GM18519 (cell line): Measurements from ENCODE around the gene PMEPA1.

Experiments used
- ATAC-seq: cut with Tn5 transposase; IDR thresholded peaks from one replicate; pipeline ENCODE4 v1.9.1; 2021; ENCODE audit warnings: mild to moderate bottlenecking, moderate library complexity; ENCODE audit not compliant: unreplicated experiment, low FRiP score

The PMEPA1 gene

DNA sequence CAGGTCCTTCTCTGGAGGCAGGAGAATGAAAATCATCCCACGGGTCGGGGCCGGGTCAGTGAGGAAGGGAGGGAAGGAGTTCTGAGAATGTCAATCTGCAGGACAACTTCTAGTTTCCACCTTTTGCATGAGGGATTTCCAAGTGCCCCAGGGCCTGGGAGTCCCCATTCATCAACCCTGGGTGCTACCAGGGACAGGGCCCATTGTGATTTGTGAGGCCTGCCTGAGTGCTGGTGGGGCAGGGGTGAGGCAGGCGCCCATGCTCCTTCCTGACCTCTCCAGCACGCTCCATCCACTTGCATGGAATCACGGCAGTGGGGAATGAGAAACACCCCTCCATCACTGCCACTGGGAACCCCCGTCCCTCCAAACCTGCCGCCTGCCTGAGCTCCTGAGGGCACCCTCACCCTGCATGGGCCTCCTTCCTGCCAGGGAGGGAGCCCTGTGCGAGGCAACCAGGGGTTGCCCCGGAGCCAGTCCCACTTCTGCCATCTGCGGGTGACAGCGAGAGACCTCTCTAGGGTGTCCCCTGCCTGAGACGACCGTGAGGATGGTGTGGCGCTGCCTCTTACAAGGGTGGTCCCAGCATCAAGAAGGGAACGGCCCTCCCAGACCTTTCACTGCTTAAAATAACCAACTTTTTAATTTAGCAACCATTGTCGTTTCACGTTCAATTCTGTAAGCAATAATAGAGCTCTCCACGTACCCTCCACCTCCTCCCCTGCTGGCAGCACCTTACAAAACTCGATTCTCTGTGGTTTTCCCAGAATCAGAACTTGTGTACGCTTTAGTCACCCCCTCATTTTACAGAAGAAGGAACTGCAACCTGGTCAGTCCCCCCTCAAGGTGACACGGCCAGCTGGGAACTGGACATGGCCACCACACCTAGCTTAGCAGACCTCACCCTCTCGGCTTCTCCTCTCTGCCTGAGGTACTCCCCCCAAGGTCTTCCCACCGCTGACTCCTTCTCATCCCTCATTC is 28.6 kb downstream of the PMEPA1 start:
- ATAC-seq = no peak

DNA sequence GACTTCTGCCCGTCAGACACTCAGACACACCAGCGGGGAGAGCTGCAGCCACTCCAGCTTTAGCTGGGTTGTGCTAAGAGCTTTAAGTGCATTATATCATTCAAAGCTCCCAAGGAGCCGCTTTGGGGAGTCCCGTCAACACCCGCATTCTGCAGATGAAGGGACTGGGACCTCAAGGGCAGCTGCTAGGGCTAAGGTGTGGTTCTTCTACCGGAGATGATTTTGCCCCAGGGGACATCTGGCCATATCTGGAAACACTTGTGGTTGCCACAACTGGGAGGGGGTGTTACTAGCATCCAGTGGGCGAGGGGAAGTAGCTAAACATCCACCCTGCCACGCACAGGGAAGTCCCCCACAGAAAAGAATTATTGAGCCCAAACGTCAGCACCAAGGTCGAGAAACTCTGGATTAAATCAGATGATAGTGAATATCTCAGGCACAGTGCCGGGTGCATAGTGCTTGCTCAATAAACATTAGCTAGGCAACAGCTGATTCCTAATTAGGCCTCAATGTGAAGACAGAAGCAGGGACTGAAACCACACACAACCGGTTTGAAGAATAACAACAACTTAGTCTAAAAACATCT is 29.6 kb downstream of the PMEPA1 start:
- ATAC-seq = peak; percentile 36

DNA sequence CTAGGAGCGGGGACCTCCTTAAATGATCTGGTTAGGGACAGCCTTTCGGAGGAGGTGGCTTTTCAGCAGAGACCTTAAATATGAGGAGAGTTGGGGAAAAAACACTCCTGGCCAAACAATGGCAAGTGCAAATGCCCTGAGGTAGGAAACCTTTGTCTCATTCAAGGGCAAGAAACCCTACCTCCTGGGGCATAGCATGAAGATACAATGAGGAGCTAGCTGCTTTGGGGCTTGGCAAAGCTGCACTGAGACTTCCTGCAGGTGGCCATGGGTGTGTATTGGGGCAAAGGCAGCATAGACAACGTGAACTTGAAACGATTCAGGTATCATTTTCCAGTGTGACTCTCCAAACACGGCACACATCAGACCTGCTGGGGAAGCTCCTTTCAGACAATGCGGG is 30.7 kb downstream of the PMEPA1 start:
- ATAC-seq = no peak

DNA sequence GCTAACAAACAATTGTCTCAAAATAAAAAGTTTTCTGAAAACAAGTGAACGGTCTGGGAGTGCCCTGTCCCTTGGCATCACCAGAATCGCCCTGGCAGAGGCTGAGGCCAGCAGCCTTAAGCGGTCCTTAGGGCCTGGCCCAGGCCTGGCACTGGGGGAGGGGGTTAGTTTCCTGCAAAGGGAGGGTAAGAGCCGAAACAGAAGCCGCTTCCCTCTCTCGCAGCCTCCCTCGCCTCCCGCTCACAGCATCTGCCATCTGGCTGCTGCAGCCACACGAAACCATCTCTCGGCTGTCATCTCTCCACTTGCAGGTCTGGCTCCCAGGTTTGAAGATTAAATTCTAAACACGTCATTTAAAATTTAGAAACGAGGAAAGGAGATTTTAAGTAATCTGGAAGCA is 31.5 kb downstream of the PMEPA1 start:
- no peak for ATAC-seq

DNA sequence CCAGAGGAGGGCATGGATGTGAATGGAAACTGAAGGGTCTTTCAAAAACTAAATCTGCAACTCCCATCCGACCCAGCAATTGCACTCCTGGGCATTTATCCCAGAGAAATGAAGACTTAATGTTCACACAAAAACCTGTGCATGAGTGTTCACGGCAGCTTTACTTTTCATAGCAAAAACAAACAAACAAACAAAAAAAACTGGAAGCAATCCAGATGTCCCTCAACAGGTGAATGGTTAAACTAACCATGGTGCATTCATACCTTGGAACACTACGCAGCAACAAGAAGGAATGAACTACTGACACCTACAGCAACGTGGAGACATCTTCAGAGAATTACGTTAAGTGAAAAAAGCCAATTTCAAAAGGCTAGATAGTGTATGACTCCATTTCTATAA is 32.2 kb downstream of the PMEPA1 start:
- no peak for ATAC-seq

DNA sequence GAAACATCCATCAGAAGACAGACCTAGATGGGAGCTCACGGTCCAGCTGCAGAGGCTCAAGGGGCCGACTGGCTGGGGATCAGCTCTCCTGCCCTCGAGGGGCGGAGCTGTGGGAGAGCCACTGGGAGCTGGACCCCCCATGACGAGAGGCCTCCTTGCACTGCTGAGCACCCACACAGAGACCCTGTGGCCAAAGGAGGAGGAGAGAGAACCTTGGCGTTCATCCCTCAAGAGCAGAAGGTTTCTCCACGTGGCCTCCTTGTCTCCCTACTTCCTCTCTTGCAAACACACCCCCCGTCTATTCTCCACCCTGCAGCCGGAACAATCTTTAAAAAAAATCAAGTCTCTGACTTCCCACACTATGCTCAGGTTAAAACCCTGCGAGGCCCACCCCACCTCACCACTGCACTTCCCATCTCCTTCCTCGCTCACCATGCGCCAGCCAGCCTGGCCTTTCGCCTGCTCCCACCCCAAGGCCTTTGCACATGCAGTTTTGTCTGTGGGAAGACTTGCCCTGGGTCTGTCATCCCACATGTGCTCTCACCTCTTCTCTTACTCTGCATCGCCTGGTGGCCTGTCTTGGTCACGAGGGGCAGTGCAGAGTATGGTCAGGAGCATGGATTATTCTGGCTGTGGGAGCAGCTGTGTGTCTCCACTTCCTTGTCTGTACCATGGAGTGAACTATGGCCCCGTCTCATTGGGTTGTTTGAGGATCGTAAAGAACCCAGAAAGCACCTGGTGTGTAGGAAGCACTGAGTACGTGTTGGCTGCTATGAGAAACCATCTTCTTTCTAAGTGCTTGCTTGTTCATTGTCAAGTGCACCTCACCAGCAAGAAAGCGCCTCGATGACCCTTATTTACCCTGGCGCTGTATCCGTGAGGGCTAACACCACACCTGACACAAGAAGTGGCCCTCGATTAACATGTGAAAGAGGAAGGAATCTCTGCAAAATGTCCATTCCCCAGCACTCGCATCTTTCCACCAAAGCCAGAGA is 32.9 kb downstream of the PMEPA1 start:
- ATAC-seq = no peak

DNA sequence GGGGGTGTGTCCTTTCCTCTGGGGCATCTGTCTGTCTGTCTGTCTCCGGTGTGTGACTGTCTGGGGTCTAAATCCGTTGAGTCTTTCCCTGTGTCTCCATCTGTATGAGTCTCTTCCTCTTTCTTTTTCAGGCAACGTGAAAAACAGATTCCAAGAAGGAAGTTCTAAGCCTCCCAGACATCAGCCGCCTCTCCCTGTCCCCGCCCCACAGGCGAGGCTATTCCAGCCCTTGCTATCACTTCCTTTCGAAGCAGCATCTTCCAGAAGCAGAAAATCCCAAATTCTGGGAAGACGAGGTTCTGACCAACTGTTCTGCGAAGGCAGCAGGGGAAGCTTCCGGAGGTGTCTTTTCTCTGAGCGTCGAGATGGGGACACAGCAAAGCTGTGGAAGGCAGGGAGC is 34.0 kb downstream of the PMEPA1 start:
- no peak for ATAC-seq

DNA sequence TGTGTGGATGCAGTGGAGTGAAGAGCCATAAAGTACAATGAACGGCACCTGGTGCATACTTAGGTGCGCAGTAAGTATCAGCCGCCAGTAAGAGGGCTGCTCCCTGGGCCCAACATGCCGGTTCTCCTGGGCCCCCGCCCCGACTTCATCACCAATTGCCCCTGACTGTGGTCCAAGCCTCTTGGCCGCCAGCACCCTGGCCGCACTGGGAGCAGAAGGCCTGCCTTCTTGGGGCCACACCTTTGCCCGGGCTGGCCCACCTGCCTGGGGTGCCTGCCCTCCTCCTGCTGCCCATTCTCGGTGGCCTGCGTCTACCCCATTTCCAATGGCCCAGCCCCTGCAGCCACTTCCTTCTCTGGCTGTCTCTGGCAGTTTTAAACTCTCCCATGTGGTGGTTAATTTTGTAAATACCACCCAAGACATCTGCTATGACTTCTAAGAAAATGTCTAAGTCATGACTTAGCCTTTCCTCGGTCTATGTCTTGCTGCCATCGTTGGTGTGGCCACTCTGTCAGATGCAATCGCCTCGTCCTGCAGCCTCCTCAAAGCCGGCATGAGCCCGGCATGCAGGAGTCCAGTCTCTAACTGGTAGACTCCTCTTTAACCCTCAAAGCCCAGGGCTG is 36.8 kb downstream of the PMEPA1 start:
- ATAC-seq = no peak

DNA sequence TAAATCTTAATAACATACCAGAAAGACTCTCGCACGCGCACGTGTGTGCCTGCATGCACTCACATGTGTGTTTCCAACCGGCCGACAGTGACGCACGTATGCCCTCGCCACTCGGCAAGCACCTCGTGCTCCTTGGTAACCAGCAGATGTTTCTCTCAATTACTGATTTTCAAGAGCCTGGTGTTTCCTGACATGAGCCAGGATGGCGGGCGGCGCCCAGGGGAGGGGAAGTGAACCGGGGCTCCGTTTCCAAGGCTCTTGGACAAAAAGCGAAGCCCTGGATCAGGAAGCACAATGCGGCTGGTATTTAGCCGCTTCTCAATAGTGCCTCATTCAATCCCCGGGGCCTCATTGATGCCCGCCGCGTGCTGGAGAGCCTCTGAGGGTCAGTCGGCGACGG is 37.7 kb downstream of the PMEPA1 start:
- ATAC-seq = no peak

DNA sequence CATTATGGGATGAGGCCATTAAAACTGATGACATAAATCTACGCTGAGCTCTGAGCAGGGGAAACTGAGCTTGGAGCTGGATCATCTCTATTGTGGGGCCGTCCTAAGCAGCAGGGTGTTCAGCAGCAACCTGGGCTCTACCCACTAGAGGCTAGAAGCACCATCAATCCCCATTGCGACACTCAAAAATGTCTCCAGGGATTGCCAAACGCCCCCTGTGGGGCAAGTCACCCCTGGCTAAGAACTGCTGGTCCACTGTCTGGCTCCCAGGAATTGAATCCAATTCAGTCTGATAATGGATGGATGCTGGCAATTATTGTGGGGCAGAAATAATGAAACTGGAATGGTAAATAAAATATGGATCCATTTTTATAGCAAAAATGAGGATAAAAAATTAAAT is 38.2 kb downstream of the PMEPA1 start:
- ATAC-seq = no peak

DNA sequence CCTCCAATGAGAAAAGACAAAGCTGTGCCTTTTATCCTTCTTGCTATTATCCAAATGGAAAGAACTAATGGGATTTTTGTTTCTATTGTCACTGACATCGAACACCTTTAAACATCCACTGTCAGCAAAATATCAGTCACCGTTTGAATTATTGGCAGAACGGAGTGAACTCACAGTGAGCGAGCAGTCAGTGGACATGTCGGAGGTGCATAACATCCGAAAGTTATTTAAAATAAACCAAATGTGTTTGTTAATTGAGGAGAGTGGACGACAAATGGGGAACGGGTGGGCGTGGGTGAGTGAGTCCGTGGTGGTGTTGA is 38.8 kb downstream of the PMEPA1 start:
- no peak for ATAC-seq

DNA sequence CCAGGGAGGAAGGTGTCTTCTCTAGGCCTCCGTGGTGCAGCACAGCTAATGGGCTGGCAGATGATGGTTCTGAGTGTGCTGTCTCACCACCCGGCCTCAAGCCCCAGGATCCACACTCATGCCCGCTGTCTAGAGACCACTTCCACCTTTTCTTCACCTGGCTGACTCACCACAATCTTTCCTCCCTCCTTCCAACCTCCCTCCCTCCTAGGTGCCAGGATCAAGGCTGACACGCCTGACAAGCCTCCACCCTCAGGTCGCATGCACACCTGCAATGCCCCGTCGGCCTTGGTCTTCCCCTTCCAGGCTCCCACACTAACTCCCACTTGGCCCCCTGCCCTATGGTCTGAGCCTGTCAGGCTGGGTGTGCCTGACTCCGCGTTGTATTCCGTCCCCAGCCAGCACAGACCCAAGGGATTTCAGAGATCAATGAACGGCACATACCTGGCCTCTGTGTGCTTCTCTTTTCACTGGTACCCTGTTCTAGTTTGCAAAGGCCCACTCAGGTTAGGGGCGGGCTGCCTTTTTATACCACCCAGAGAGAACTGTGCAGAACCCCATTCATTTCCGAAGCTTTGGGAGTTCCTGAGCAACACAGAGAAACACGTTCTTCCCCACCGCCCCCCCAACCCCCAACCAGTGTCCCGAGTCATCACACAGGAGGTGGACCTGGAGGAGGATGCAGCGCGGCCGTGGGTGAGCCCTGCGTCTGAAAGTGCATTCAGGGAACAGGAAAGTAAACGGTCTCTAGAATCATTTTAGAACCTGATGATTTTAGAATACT is 39.3 kb downstream of the PMEPA1 start:
- no peak for ATAC-seq

DNA sequence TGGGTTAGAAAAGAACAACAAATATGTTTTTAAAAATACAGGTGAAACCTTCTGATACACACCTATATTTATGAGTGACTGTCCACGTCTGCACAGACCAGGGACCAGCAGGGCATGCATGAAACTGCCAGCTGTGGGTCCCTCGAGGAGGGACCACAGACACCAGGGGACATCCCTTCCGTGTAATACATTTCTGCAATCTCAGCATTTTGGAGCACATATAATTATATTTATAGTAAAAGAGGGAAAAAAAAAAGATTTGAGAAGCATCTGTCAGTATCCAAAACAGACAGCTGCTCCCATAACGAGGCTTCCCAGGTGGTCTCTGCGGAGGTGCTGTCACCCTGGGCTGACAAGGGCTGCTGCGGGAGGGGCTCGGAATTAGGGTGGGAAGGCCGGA is 40.2 kb downstream of the PMEPA1 start:
- no peak for ATAC-seq

DNA sequence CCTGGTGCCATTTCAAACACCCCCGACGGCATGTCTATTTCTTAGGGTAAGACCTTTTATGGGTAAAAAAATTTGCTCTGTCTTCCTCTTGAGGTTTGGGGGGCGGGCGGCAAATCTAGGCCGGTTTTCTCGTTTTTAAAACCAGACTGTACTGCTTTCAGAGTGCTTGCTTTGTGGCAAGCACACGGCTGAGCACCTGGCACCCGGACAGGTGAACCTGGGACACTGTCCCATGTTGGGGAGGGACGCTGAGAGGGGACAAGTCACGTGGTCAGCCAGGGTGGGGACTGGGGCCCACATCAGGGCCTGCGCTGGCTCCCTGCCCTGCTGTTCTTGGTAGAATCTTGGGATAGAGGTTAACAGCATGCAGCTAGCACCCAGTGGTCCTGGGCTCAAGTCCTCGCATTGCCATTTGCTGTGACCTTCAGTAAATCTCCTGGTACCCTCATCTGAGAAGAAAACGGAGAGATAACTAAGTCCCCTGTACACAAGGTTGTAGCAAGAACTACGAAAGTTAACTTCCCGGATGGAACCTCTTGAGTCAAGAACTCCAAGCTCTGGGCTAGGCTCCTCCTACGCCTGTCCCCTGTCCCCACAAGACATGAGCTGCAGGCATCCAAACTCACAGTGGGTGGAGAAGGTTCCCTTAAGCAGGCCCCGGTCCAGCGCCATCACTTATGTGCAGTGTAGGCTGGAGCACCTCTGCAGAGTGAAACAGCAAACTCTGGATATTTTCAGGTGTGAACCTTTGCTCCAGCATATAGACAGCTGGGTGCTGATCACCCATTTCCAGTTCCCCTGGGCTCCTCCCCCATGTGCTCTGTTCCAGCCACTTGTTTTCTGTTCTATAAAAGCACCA is 41.7 kb downstream of the PMEPA1 start:
- no peak for ATAC-seq

DNA sequence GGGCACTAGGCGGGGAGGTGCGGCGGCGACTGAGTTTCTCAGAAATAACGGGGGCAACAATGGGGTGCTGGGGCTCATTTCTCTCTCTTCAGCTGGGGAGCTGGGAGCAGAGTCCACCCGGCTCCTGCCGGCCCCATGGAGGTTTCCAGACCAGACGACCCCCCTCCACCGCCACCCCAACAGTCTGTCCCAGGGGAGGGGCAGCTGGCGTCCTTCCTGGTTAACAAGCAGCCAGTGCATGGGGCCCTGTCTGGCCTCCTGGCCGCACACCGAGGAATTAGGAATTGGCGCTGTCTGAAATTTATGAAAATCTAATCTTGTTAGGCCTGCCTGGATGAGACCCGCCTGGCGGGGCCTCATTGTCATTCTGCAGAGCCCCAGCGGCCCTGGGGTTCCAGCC is 42.4 kb downstream of the PMEPA1 start:
- ATAC-seq = no peak

DNA sequence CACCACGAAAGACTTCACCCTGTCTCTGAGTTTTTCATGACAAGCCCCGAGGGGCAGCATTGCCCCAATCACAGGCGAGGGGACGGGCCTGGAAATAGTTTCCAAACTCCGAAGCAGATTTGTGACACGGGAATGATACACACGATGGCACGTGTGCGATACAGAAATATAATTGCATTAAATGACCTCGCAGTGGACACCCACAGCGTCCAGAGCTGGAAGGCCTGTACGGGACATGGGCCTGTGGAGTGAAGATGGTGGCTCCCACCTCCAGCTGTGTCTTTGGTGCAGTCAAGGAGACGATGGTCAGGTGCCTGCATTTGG is 43.0 kb downstream of the PMEPA1 start:
- ATAC-seq = no peak

DNA sequence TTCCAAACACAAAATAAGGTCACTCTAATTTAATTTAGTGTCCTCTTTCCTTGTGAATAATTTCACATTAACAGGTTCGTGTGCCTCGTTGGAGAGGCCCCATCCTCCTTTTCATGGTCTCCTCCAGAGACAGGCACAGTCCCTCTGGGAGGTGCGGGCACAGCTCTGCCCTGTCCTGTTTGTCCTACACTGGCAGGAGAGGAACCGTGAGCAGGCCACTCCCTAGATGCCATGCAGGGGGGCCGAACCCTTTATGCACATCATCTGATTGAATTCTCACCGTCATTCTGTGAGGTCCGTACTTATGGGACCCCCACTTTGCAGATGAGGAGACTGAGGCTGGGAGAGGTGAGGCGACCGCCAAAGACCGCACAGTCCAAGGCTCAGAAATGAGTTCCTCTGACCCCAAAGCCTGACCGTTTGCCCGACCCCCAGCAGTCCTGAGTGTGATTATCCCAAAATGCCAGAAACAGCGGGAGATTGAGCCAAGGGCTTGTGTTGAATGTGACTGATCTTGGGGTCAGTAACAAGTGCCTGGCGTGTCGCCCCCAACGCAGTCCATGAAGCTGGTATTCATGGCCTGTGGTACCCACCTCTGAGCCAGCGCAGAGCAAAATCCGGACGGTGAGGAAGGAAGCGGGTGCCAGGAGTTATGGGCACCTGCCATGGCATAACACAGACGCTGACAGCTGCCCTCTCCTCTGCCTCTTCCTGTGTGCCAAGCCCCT is 43.5 kb downstream of the PMEPA1 start:
- no peak for ATAC-seq

DNA sequence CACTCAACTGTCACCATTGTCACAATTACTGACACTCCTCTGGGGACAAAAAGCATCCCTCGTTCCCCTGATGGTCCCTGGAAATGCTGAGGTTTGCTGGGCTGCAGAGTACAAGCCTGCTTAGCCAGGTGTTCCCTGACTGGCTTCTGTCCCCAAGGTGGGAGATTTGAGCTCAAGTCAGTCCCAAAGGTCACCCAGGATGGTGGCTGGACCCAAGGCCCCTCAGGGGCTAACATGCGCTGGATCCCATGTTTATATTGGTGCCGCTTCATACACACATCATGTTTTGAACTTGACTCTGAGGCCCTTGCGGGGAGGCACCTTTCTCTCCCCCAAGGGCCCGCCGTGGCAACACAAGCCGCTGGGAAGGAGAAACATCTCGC is 44.2 kb downstream of the PMEPA1 start:
- ATAC-seq = no peak
